ENCODE measurements around the gene SPTBN5.
A peak's percentile ranks its signal among the peaks of the same experiment; 100 is the strongest.

SPTBN5 gene

GRCh38 chr15:41865490-41866055, 28.3 kb downstream of the SPTBN5 start:
- no peak for DNase-seq

- DNase-seq, result no peak
Measured at GRCh38 chr15:41862515-41863116, 31.2 kb downstream of the SPTBN5 start.

GRCh38 chr15:41861736-41862356, 32.0 kb downstream of the SPTBN5 start:
- DNase-seq, result no peak

GRCh38 chr15:41860049-41860828, 33.6 kb downstream of the SPTBN5 start:
- no peak for DNase-seq

DNA sequence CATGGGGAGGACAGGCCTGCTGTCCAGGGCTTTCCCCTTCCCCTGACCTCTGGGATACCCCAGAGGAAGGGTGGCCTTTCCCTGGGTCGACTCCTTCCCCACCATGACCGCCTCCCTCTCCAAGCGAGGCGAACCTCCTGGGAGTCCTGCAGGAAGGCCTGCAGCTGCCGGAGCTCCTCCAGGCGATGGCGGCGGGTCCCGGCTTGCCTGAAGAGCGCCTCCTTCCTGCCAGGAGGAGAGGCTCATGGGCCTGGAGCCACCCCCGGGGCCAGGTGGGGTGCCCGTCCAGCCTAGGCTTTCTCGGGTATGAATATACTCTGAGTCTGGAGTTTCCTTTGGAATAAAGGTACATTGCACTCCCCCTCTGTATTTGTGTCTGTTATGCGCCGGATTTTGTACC, 35.1 kb downstream of the SPTBN5 start:
- no peak for DNase-seq

GRCh38 chr15:41857316-41857715, 36.5 kb downstream of the SPTBN5 start:
- no peak for DNase-seq

- no peak for DNase-seq
Measured at GRCh38 chr15:41856716-41857115, 37.1 kb downstream of the SPTBN5 start.

GRCh38 chr15:41856262-41856661, 37.6 kb downstream of the SPTBN5 start:
- DNase-seq, result no peak

GRCh38 chr15:41855261-41855961, 38.4 kb downstream of the SPTBN5 start:
- DNase-seq, result no peak

- no peak for DNase-seq
Measured at GRCh38 chr15:41854443-41854842, 39.4 kb downstream of the SPTBN5 start.

- no peak for DNase-seq
Measured at GRCh38 chr15:41853831-41854230, 40.0 kb downstream of the SPTBN5 start.

GRCh38 chr15:41852736-41853590, 40.9 kb downstream of the SPTBN5 start:
- DNase-seq, result peak; percentile 12

GRCh38 chr15:41851755-41852370, 42.0 kb downstream of the SPTBN5 start:
- no peak for DNase-seq

GRCh38 chr15:41851167-41851523, 42.7 kb downstream of the SPTBN5 start:
- no peak for DNase-seq

GRCh38 chr15:41850482-41851166, 43.2 kb downstream of the SPTBN5 start:
- no peak for DNase-seq

- DNase-seq, result no peak
Measured at GRCh38 chr15:41849861-41850260, 44.0 kb downstream of the SPTBN5 start.

GRCh38 chr15:41849204-41849603, 44.6 kb downstream of the SPTBN5 start:
- no peak for DNase-seq

GRCh38 chr15:41848631-41849030, 45.2 kb downstream of the SPTBN5 start:
- DNase-seq, result no peak

- DNase-seq, result no peak
Measured at GRCh38 chr15:41847981-41848380, 45.9 kb downstream of the SPTBN5 start.

DNA sequence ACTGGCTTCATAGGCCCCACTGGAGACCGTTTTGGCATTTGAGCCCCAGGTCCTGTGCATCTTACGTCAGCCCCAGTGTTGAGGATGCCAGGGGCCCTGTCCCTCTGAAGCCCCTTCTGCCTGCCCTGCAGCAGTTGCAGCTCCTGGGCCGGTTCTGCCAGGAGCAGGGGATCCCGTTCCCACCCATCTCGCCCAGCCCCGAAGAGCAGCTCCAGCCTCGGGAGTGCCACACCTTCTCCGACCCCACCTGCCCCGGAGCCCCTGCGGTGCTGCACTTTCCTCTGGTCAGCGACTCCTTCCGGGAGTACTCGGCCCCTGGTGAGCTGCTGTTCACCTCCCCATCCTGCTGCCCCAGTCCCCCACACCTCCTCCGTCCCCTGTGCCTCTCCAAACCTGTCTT, 46.6 kb downstream of the SPTBN5 start:
- no peak for DNase-seq

GRCh38 chr15:41844814-41845213, 49.0 kb downstream of the SPTBN5 start:
- DNase-seq, result no peak

Data from NCI-H2171 (cell line).